K562 (cell line): Measurements from ENCODE around the gene CHMP1A. TPM values are rescaled to one million over a fixed set of nuclear protein-coding genes. Genes with fewer than 3 reads are reported as not detected.
"Not testable (repeated sequence)": the region's sequence is repeated elsewhere in the genome, so short reads cannot be mapped to it uniquely, and the experiment has no call there.

Experiments used
- ATAC-seq: fragments of 200-7000 bp; cut with Tn5 transposase; 3 replicates; pipeline ENCODE4 v1.9.1; 2020; ENCODE audit warnings: moderate library complexity
- BruUV-seq: library from RNA; stranded (reverse); fragments of 400-500 nt; replicated peaks from 2 replicates; lab custom pipeline; 2021; lab: Mats Ljungman, UMichigan
- CTCF ChIA-PET: fragments of 300-600 bp; formaldehyde crosslinking; extraction: SDS; loops from one replicate; lab custom pipeline; 2021; ENCODE audit warnings: low intra/inter-chr PET ratio; lab: Yijun Ruan, JAX
- POLR2A ChIA-PET: fragments of 300-600, 350-650 bp; sonication (Branson Sonifier 250); formaldehyde crosslinking; extraction: SDS; loops from one replicate; lab custom pipeline; 2021; ENCODE audit warnings: antibody characterized with exemption, inconsistent platforms; lab: Yijun Ruan, JAX
- DNase-seq, 4 experiments: peaks; one replicate each; pipeline versions ENCODE4 v3.0.0 to v3.0.0-alpha.2; 2011 to 2018; ENCODE audit warnings: low spot score in 3 of 4, mixed read lengths in 3 of 4; ENCODE audit errors: extremely low read depth in 1 of 4
- FAIRE-seq: peaks from 2 replicates; lab custom pipeline; 2011; peaks lifted over from hg19 to GRCh38; lab: Jason Lieb, UNC
- H2AFZ ChIP-seq: 2 replicates; pipeline ENCODE4 v1.6.0; 2011; ENCODE audit warnings: low read depth, low read length, control low read depth, inconsistent platforms
- H3K27ac ChIP-seq: fragments of 200-600 bp; 3 replicates; pipeline ENCODE4 v1.8.0; 2011; ENCODE audit warnings: low read depth, mild to moderate bottlenecking, control low read depth, inconsistent platforms, low read length, moderate library complexity, mixed read lengths; ENCODE audit errors: extremely low read depth
- H3K27me3 ChIP-seq, 2 experiments: fragments of 300-600 bp in 1 of 2; 2 replicates in 1 of 2; 3 replicates in 1 of 2; pipeline versions ENCODE4 v1.6.0 to v1.8.0; 2011; ENCODE audit warnings: inconsistent platforms in 2 of 2, low read length in 2 of 2, mild to moderate bottlenecking in 1 of 2, mixed read lengths in 1 of 2, moderate library complexity in 1 of 2; ENCODE audit not compliant: control insufficient read depth in 2 of 2, insufficient read depth in 2 of 2
- H3K36me3 ChIP-seq: fragments of 300-600 bp; 3 replicates; pipeline ENCODE4 v1.8.0; 2011; ENCODE audit warnings: mild to moderate bottlenecking, low read length, inconsistent platforms; ENCODE audit not compliant: control insufficient read depth, insufficient read depth
- H3K4me1 ChIP-seq, 2 experiments: fragments of 200-600 bp in 1 of 2; replicated peaks in 1 of 2; 2 replicates in 1 of 2; 3 replicates in 1 of 2; pipeline versions ENCODE4 v1.5.1 to v1.8.0; 2011; ENCODE audit warnings: inconsistent platforms in 2 of 2, low read length in 2 of 2, mild to moderate bottlenecking in 1 of 2, mixed read lengths in 1 of 2, moderate library complexity in 1 of 2; ENCODE audit not compliant: control insufficient read depth in 2 of 2, insufficient read depth in 2 of 2
- H3K4me2 ChIP-seq: 2 replicates; pipeline ENCODE4 v1.6.1; 2011; ENCODE audit warnings: low read length, control low read depth, inconsistent platforms, mixed read lengths; ENCODE audit not compliant: insufficient read depth
- H3K4me3 ChIP-seq: fragments of 200-600 bp; sonication (generic), shearing (Covaris generic); 2 replicates; pipeline ENCODE4 v1.5.1; 2016; ENCODE audit warnings: control low read depth, inconsistent platforms
- H3K79me2 ChIP-seq: fragments of 200-600 bp; 3 replicates; pipeline ENCODE4 v1.8.0; 2011; ENCODE audit warnings: low read length, inconsistent platforms; ENCODE audit not compliant: control insufficient read depth, insufficient read depth
- H3K9ac ChIP-seq, 2 experiments: 2 replicates each; pipeline versions ENCODE4 v1.6.0 to v1.6.1; 2011; ENCODE audit warnings: low read depth in 2 of 2, low read length in 2 of 2, control low read depth in 1 of 2, inconsistent platforms in 1 of 2, mild to moderate bottlenecking in 1 of 2, mixed read lengths in 1 of 2; ENCODE audit not compliant: insufficient read depth in 1 of 2
- H3K9me1 ChIP-seq: one replicate; pipeline ENCODE4 v1.6.0; 2011; ENCODE audit warnings: inconsistent platforms, mild to moderate bottlenecking, low read length, moderate library complexity; ENCODE audit not compliant: control insufficient read depth, insufficient read depth
- H3K9me3 ChIP-seq: replicated peaks from 2 replicates; pipeline ENCODE4 v1.5.1; 2011; ENCODE audit warnings: low read depth, low read length, inconsistent platforms; ENCODE audit not compliant: control insufficient read depth, insufficient read depth
- H4K20me1 ChIP-seq: replicated peaks from 2 replicates; pipeline ENCODE4 v1.6.1; 2011; ENCODE audit warnings: low read length, inconsistent platforms, mixed read lengths; ENCODE audit not compliant: control insufficient read depth, insufficient read depth
- ATF1 ChIP-seq, 2 experiments: fragments of 450-650 bp in 1 of 2; IDR thresholded peaks; 2 replicates each; pipeline ENCODE4 v1.6.1; 2016; ENCODE audit warnings: missing compliant biosample characterization in 1 of 2, missing genetic modification characterization in 1 of 2
- ATF3 ChIP-seq, 2 experiments: fragments of 450-650 bp in 1 of 2; sonication (generic) in 1 of 2; formaldehyde crosslinking in 1 of 2; IDR thresholded peaks in 1 of 2; conservative IDR thresholded peaks in 1 of 2; 2 replicates each; pipeline versions ENCODE4 v1.6.1 to v1.8.1; 2016 to 2023; ENCODE audit warnings: mild to moderate bottlenecking in 2 of 2, moderate library complexity in 2 of 2, inconsistent platforms in 1 of 2, missing genetic modification reagents in 1 of 2
- ATF7 ChIP-seq: fragments of 450-650 bp; IDR thresholded peaks from 2 replicates; pipeline ENCODE4 v1.7.1; 2014; ENCODE audit warnings: mild to moderate bottlenecking, moderate library complexity
- CREB1 ChIP-seq, 2 experiments: sonication (generic) in 1 of 2; formaldehyde crosslinking in 1 of 2; IDR thresholded peaks; 2 replicates each; pipeline versions ENCODE4 v1.6.1 to v1.8.0; 2012 to 2022; ENCODE audit warnings: inconsistent platforms in 1 of 2, mild to moderate bottlenecking in 1 of 2, missing genetic modification reagents in 1 of 2, moderate library complexity in 1 of 2
- CREM ChIP-seq: IDR thresholded peaks from 2 replicates; pipeline ENCODE4 v1.6.1; 2014; ENCODE audit warnings: antibody characterized with exemption, low read depth
- EGR1 ChIP-seq: fragments of 450-650 bp; conservative IDR thresholded peaks from 2 replicates; pipeline ENCODE4 v1.6.1; 2017; ENCODE audit warnings: mild to moderate bottlenecking
- JUND ChIP-seq, 2 experiments: IDR thresholded peaks; 2 replicates in 1 of 2; 3 replicates in 1 of 2; pipeline ENCODE4 v1.6.1; 2011; ENCODE audit warnings: borderline replicate concordance in 2 of 2, low read depth in 2 of 2, low read length in 2 of 2, improper control_type of control experiment in 1 of 2, missing biosample characterization in 1 of 2, missing genetic modification characterization in 1 of 2, missing genetic modification reagents in 1 of 2
- SPI1 ChIP-seq: IDR thresholded peaks from 2 replicates; pipeline ENCODE4 v1.6.1; 2011; ENCODE audit warnings: low read depth, low read length, control low read depth, borderline replicate concordance
- TFAP4 ChIP-seq: sonication (generic); formaldehyde crosslinking; IDR thresholded peaks from 2 replicates; pipeline ENCODE4 v1.8.0; 2022; ENCODE audit warnings: missing genetic modification reagents, mild to moderate bottlenecking, moderate library complexity, borderline replicate concordance
- ZNF134 ChIP-seq: fragments of 250-450 bp; sonication (Bioruptor Pico); conservative IDR thresholded peaks from 2 replicates; pipeline ENCODE4 v1.4.0; 2020
- WGBS: fragments of 100-300 bp; shearing (Covaris generic); methylation state at CpG from one replicate; pipeline ENCODE4 v1.1.6; 2016; ENCODE audit warnings: low coverage, mixed read lengths; ENCODE audit not compliant: insufficient coverage; ENCODE audit errors: missing lambda C conversion rate; 5-methylcytosine and 5-hydroxymethylcytosine counted together
- in situ Hi-C: fragments of 300-500 bp; cut with MboI; formaldehyde crosslinking; loops from 4 replicates; pipeline ENCODE4 v1.15.0; 2018; ENCODE audit warnings: inconsistent platforms, mixed read lengths
- intact Hi-C: fragments of 100-400 bp; cut with micrococcal nuclease; formaldehyde crosslinking; loops from 2 replicates; pipeline ENCODE4 v1.14.2; 2022
- polyA plus RNA-seq, 8 experiments: library from polyadenylated mRNA; depleted of rRNA in 4 of 8; stranded (reverse) in 5 of 8; unstranded in 3 of 8; fragments of >200 nt; fragmentation: Nextera tagmentation in 2 of 8; fragmentation: Illumina TruSeq in 1 of 8; extraction: Ambion mirVana in 2 of 8; extraction: Trizol in 1 of 8; gene quantifications; 2 replicates each; pipeline versions ENCODE4 v1.2.1 to v1.2.3, GENCODE V29; 2011 to 2014; ENCODE audit warnings: inconsistent platforms in 1 of 8, missing spikeins in 1 of 8
- total RNA-seq, 7 experiments: library from RNA; depleted of rRNA in 6 of 7; stranded (reverse); fragments of >200 nt in 6 of 7; fragmentation: Illumina TruSeq in 2 of 7; extraction: Trizol in 2 of 7; gene quantifications; 2 replicates each; pipeline versions ENCODE4 v1.2.1 to v1.2.3, GENCODE V29; 2011 to 2021; ENCODE audit warnings: low replicate concordance in 1 of 7

Gene CHMP1A
- total and polyA plus RNA-seq, 9 of the 15 experiments (the other 6 are each of a cell fraction or from before 2014, with no cell fraction given): 0.83 to 79.9 (median 45.2) TPM

- CTCF ChIA-PET; H3K4me2 ChIP-seq; H3K4me3 ChIP-seq; BruUV-seq; intact Hi-C loops; H3K9me3 ChIP-seq; in situ Hi-C loops; H4K20me1 ChIP-seq; H3K9ac ChIP-seq; H3K9me1 ChIP-seq; H2AFZ ChIP-seq; H3K27me3 ChIP-seq; TF ChIP-seq JUND (tag; IDR thresholded peaks at IDR 0.05; ENCODE audit: borderline replicate concordance, low read depth, low read length); ATF3 (CRISPR knock-in tag; conservative IDR thresholded peaks at IDR 0.05); ATF1 (CRISPR knock-in tag; IDR thresholded peaks at IDR 0.05): not testable (repeated sequence)
- Histone ChIP-seq H3K4me1 (peaks cover 3 to 10% of the 10 kb centered on the region in 2 experiments; a peak in 2 of 5 replicates), H3K79me2 (peaks cover 18% of the 10 kb centered on the region), H3K27ac (peak overlapping the region; percentile 32; the same call in 1 of the 3 replicates), H3K36me3 (peaks cover 44% of the 10 kb centered on the region)
- peak in 3 of 4 experiments; percentile 15 to 59 (median 51) for DNase-seq
- WGBS: 45% methylated on average over 9 of the region's 11 CpGs
- POLR2A ChIA-PET: interaction anchor here (0.6 to 0.9 kb wide), 2 partner anchors 100 to 152 kb away, joined by 3 to 4 read pairs; partner anchors contain the start of gene FANCA
- ATAC-seq: peak; percentile 77
- FAIRE-seq: peak; percentile 85
- TF ChIP-seq CREM: peak; percentile 90
- peak; percentile 46 for TF ChIP-seq CREB1 (IDR thresholded peaks at IDR 0.05)
- peak; percentile 59; the same call in 1 of the 2 replicates for TF ChIP-seq CREB1 (CRISPR knock-in tag; IDR thresholded peaks at IDR 0.05)
- peak; percentile 79 for TF ChIP-seq EGR1
- peak; percentile 77 for TF ChIP-seq SPI1
- peak; percentile 39; the same call in 1 of the 2 replicates for TF ChIP-seq ATF7
- 0 out of 2 replicates have a peak, but pooled peaks have one; percentile 67 for TF ChIP-seq ZNF134
- TF ChIP-seq JUND (IDR thresholded peaks at IDR 0.05; ENCODE audit: borderline replicate concordance, low read depth, low read length): 0 out of 2 replicates have a peak, but pooled peaks have one; percentile 18
- TF ChIP-seq ATF3 (IDR thresholded peaks at IDR 0.05): peak; percentile 40; the same call in 1 of the 2 replicates
- TF ChIP-seq TFAP4 (CRISPR knock-in tag): peak; percentile 21; the same call in 1 of the 2 replicates
- TF ChIP-seq ATF1 (tag; IDR thresholded peaks at IDR 0.05): 0 out of 2 replicates have a peak, but pooled peaks have one; percentile 16
Measured at GRCh38 chr16:89664238-89664637, 6.7 kb upstream of the CHMP1A start.
